HG02852 (cell line): ENCODE results near the gene WFDC6.

ENCODE experiments used
- ATAC-seq: cut with Tn5 transposase; IDR thresholded peaks from one replicate; pipeline ENCODE4 v1.9.1; 2021; ENCODE audit warnings: mild to moderate bottlenecking, moderate library complexity; ENCODE audit not compliant: unreplicated experiment

Gene WFDC6

GRCh38 chr20:45518282-45518681 lies 21.0 kb downstream of the WFDC6 start:
- ATAC-seq = no peak

GRCh38 chr20:45515147-45515913 lies 24.0 kb downstream of the WFDC6 start, which contains the start of gene SPINT3:
TSS of gene SPINT3 (minus strand) at chr20:45515622. CDS start at chr20:45515608, 14 bp downstream.
- no peak for ATAC-seq

- ATAC-seq = no peak
These were observed 28.9 kb downstream of the WFDC6 start for GRCh38 chr20:45510242-45510862.

GRCh38 chr20:45509091-45509490 lies 30.2 kb downstream of the WFDC6 start:
- ATAC-seq = no peak

- no peak for ATAC-seq
These were observed 31.0 kb downstream of the WFDC6 start for GRCh38 chr20:45508068-45508886.

- no peak for ATAC-seq
These were observed 32.1 kb downstream of the WFDC6 start for GRCh38 chr20:45507011-45507820.

GRCh38 chr20:45506398-45506797 lies 32.9 kb downstream of the WFDC6 start:
- no peak for ATAC-seq

GRCh38 chr20:45503403-45503802 lies 35.9 kb downstream of the WFDC6 start:
- ATAC-seq = no peak

GRCh38 chr20:45502561-45502960 lies 36.7 kb downstream of the WFDC6 start:
- ATAC-seq = no peak

- no peak for ATAC-seq
These were observed 37.7 kb downstream of the WFDC6 start for GRCh38 chr20:45501600-45501999.

- ATAC-seq = no peak
These were observed 39.3 kb downstream of the WFDC6 start for GRCh38 chr20:45500022-45500421.

- ATAC-seq = no peak
These were observed 41.2 kb downstream of the WFDC6 start for GRCh38 chr20:45497971-45498494.

- no peak for ATAC-seq
These were observed 43.1 kb downstream of the WFDC6 start for GRCh38 chr20:45496166-45496565.

- ATAC-seq = no peak
These were observed 43.8 kb downstream of the WFDC6 start for GRCh38 chr20:45495501-45495941.

GRCh38 chr20:45489083-45489531 lies 50.2 kb downstream of the WFDC6 start:
- ATAC-seq = no peak

GRCh38 chr20:45487231-45487635 lies 52.0 kb downstream of the WFDC6 start:
- ATAC-seq = no peak

- no peak for ATAC-seq
These were observed 53.9 kb downstream of the WFDC6 start for GRCh38 chr20:45485388-45485787.

- ATAC-seq = no peak
These were observed 54.6 kb downstream of the WFDC6 start for GRCh38 chr20:45484676-45485075.
